Measurements from ENCODE around the gene IFIT3. TPM values are rescaled to one million over a fixed set of nuclear protein-coding genes. Genes with fewer than 3 reads are reported as not detected.
"Not testable (repeated sequence)": the region's sequence is repeated elsewhere in the genome, so short reads cannot be mapped to it uniquely, and the experiment has no call there.

IFIT3 gene
- total RNA-seq, 6 experiments from 2014 or later, result 11.5 to 18.6 (median 18.0) TPM

DNA sequence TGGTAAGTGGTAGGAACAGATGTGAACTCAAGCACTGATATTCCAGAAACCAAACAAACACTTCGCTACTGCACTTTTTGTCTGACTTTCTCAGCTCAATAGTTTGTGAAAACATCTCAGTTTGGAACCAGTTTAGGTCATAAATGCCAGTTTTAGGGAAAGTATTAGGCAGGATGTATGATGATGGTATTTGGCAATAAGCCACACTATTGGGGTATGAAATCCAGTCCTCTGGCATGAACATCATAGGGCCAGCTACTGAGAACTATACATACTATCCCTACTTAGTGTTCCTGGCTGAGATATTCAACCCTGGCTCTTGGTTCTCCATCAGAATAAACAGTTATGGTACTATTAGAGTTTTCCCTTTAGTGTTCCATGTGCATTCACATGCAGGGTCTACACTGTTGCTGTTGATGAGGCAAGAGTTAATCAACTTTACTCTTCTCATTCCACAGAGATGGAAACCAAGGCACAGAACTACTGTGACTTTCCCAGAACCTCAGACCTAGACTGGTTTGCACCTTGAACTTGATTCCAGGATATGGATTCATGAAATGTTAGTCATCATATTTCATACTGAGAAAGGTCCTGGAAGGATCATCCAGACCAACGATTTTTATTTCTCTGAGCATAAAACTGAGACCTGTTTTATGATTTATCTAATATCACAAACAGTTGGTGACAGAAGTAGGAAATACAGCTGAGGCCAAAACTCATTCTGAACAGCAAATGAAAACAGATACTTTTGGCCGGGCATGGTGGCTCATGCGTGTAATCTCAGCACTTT, 46.0 kb upstream of the IFIT3 start:
- peaks cover 1% of the 10 kb centered on the region; the same call in 1 of the 2 replicates for H3K27me3 Mint-ChIP-seq (ENCODE audit: insufficient read depth)
- H3K9me3 Mint-ChIP-seq, result no peaks in the 10 kb centered on the region
- peak overlapping the region; percentile 89 for H3K27ac Mint-ChIP-seq
- no peak for DNase-seq
- H3K4me1 Mint-ChIP-seq (ENCODE audit: low read depth), result peaks cover 99% of the 10 kb centered on the region
- TF ChIP-seq, protein P1, sequence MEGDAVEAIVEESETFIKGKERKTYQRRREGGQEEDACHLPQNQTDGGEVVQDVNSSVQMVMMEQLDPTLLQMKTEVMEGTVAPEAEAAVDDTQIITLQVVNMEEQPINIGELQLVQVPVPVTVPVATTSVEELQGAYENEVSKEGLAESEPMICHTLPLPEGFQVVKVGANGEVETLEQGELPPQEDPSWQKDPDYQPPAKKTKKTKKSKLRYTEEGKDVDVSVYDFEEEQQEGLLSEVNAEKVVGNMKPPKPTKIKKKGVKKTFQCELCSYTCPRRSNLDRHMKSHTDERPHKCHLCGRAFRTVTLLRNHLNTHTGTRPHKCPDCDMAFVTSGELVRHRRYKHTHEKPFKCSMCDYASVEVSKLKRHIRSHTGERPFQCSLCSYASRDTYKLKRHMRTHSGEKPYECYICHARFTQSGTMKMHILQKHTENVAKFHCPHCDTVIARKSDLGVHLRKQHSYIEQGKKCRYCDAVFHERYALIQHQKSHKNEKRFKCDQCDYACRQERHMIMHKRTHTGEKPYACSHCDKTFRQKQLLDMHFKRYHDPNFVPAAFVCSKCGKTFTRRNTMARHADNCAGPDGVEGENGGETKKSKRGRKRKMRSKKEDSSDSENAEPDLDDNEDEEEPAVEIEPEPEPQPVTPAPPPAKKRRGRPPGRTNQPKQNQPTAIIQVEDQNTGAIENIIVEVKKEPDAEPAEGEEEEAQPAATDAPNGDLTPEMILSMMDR (IDR thresholded peaks at IDR 0.05), result no peak
- H3K4me3 Mint-ChIP-seq, result no peak overlapping the region
- H3K36me3 Mint-ChIP-seq (ENCODE audit: low read depth), result peaks cover 10% of the 10 kb centered on the region

DNA sequence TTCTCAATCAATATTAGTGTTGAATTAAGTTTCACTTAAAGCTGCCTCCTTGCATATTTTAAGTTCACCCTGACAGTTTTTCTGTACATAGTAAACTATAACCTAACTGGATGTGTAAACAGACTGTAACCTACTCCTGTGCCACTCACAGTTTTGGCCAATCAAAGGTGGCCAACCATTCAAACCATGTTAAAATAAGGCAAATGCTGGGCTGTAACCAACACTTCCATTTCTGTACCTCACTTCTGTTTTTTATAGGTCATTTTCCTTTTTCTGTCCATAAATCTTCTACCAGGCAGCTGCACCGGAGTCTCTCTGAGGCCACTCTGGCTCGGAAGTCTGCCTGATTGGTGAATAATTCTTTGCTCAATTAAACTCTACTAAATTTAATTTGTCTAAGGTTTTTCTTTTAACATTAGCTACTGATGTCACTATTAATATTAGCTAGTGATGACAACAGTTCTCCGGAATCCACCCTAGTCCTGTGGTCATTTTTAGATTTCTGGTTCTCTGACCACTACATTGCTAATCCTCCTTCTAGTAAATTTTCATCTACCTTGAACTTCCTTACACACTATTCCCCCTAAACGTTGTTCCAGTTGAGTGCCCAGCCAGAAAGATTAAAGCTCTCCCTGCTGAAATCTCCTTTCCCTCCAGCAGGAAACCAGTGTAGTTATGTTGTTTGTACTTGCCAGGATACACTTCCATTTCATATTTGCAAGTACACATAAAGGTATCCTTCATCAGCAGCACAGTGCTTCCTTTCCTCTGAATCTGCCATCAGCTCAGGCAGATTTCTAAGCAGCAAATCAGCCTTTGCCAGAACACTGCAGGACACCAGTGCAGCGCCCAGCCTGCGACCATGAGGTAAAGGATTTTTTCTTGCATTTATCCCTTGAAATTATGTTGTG, 44.5 kb upstream of the IFIT3 start:
- TF ChIP-seq, protein P1 (IDR thresholded peaks at IDR 0.05), result peak; percentile 26; the same call in 1 of the 2 replicates
- peak; percentile 83 for DNase-seq
- no peaks in the 10 kb centered on the region for H3K9me3 Mint-ChIP-seq
- H3K36me3 Mint-ChIP-seq (ENCODE audit: low read depth), result peaks cover 10% of the 10 kb centered on the region
- peaks cover 84% of the 10 kb centered on the region for H3K4me1 Mint-ChIP-seq (ENCODE audit: low read depth)
- H3K4me3 Mint-ChIP-seq, result peak overlapping the region; percentile 69
- peak overlapping the region; percentile 89 for H3K27ac Mint-ChIP-seq
- no peaks in the 10 kb centered on the region for H3K27me3 Mint-ChIP-seq (ENCODE audit: insufficient read depth)

DNA sequence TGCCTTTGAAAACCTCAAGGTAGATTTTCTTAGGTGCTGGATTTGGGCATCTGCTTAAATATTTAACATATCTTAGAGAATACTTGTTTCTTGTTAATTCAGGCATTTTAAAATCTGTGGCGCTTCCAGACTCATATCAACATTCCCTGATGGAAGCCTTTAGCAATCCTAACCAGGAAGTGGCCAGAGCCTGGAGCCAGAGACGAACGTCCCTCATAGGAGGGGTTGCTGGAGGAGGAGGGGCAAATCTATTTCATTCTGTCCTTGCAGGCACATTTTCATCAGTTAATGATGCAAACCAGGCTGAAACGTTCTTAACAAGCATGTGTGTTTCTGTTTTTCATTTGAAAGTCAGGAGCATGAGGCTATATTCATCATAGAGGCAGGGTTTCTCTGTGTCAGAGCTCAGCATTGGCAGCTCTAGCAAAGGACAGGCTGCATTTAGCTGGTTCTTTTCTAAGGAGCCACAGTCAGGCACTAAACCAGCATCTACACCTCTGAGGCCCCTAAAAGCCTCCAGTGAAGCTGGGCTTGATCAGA, 43.8 kb upstream of the IFIT3 start:
- H3K4me3 Mint-ChIP-seq, result peak overlapping the region; percentile 69
- TF ChIP-seq, protein P1 (IDR thresholded peaks at IDR 0.05), result no peak
- H3K27ac Mint-ChIP-seq, result peak overlapping the region; percentile 89
- no peaks in the 10 kb centered on the region for H3K27me3 Mint-ChIP-seq (ENCODE audit: insufficient read depth)
- H3K4me1 Mint-ChIP-seq (ENCODE audit: low read depth), result peaks cover 77% of the 10 kb centered on the region
- peak; percentile 88 for DNase-seq
- H3K9me3 Mint-ChIP-seq, result no peaks in the 10 kb centered on the region
- peaks cover 10% of the 10 kb centered on the region for H3K36me3 Mint-ChIP-seq (ENCODE audit: low read depth)

DNA sequence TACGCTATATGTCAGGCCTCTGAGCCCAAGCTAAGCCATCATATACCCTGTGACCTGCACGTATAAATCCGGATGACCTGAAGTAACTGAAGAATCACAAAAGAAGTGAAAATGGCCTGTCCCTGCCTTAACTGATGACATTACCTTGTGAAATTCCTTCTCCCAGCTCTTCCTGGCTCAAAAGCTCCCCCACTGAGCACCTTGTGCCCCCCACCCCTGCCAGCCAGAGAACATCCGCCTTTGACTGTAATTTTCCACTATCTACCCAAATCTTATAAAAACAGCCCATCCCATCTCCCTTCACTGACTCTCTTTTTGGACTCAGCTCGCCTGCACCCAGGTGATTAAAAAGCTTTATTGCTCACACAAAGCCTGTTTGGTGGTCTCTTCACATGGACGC, 43.1 kb upstream of the IFIT3 start:
- Mint-ChIP-seq H3K36me3 (ENCODE audit: low read depth) (peaks cover 10% of the 10 kb centered on the region), H3K27ac (peak overlapping the region; percentile 89), H3K4me3 (peak overlapping the region; percentile 69), H3K4me1 (ENCODE audit: low read depth) (peaks cover 70% of the 10 kb centered on the region)
- not testable (repeated sequence) for DNase-seq; H3K9me3 Mint-ChIP-seq; H3K27me3 Mint-ChIP-seq (ENCODE audit: insufficient read depth)

DNA sequence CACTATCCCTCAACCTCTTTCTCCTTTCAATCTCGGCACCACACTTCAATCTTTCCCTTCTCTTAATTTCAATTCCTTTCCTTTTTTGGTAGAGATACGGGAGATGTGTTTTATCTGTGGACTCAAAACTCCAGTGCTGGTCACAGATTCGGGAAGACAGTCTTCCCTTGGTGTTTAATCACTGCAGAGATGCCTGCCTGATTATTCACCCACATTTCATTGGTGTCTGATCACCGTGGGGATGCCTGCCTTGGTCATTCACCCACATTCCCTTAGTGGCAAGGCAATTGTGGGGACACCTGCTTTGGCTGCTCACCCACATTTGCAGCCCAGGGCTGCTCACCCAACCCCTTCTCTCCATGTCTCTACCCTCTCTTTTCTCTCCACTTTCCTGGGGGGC, 42.5 kb upstream of the IFIT3 start:
- not testable (repeated sequence) for H3K9me3 Mint-ChIP-seq; H3K27me3 Mint-ChIP-seq (ENCODE audit: insufficient read depth)
- Mint-ChIP-seq H3K27ac (peak overlapping the region; percentile 89), H3K4me3 (peak overlapping the region; percentile 69), H3K4me1 (ENCODE audit: low read depth) (peaks cover 64% of the 10 kb centered on the region), H3K36me3 (ENCODE audit: low read depth) (peaks cover 10% of the 10 kb centered on the region)
- DNase-seq, result peak; percentile 78

DNA sequence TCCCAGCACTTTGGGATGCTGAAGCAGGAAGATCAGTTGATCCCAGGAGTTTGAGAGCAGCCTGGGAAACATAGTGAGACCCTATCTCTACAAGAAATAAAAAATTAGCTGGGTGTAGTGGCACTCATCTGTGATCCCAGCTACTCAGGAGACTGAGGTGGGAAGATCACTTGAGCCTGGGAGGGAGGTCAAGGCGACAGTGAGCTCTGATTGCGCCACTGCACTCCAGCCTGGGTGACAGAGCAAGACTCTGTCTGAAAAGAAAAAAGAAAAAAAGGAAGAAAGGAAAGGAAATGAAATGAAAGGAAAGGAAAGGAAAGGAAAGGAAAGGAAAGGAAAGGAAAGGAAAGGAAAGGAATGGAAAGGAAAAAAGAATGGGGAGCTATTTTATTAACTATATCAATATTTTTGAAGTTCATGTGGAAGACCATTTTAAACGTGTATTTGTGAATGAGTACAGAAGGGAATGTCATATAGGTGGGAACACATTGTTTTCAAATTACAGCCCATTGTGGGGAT, 33.0 kb upstream of the IFIT3 start:
- TF ChIP-seq, protein P1 (IDR thresholded peaks at IDR 0.05), result no peak
- no peak overlapping the region; the same call in 1 of the 2 replicates for H3K4me3 Mint-ChIP-seq
- peaks cover 49% of the 10 kb centered on the region for H3K4me1 Mint-ChIP-seq (ENCODE audit: low read depth)
- peak overlapping the region; percentile 30; the same call in 1 of the 2 replicates for H3K27ac Mint-ChIP-seq
- peaks cover 6% of the 10 kb centered on the region for H3K36me3 Mint-ChIP-seq (ENCODE audit: low read depth)
- H3K9me3 Mint-ChIP-seq, result 0 out of 2 replicates have a peak, but pooled peaks cover 5% of the 10 kb centered on the region
- H3K27me3 Mint-ChIP-seq (ENCODE audit: insufficient read depth), result no peaks in the 10 kb centered on the region
- DNase-seq, result no peak

Data from HFFc6 (cell line).